Body of pancreas (tissue), 4 donors: ENCODE measurements around the gene CLIC6. TPM values are rescaled to one million over a fixed set of nuclear protein-coding genes. Genes with fewer than 3 reads are reported as not detected.

Experiments used
- ATAC-seq: fragments of 150-250 bp; one replicate; pipeline ENCODE4 v1.9.1; 2016
- DNase-seq, 4 donors: peaks; one replicate each; pipeline ENCODE4 v3.0.0-alpha.2; 2019
- H3K27ac ChIP-seq, 4 donors: fragments of 200-600 bp; sonication (generic); 1 replicate in 3 of 4; 2 replicates in 1 of 4; pipeline versions ENCODE4 v1.5.1 to v1.6.1; 2016 to 2019; ENCODE audit warnings: mild to moderate bottlenecking in 1 of 4, mixed read lengths in 1 of 4, moderate library complexity in 1 of 4
- H3K27me3 ChIP-seq, 2 donors: fragments of 200-600 bp; sonication (generic); one replicate each; pipeline ENCODE4 v1.6.0; 2016; ENCODE audit warnings: mild to moderate bottlenecking in 1 of 2
- H3K36me3 ChIP-seq, 2 donors: fragments of 200-600 bp; sonication (generic); replicated peaks in 1 of 2; 2 replicates each; pipeline ENCODE4 v1.5.1; 2016; ENCODE audit warnings: low read depth in 2 of 2; ENCODE audit not compliant: insufficient read depth in 1 of 2
- H3K4me1 ChIP-seq: fragments of 200-600 bp; sonication (generic); one replicate; pipeline ENCODE4 v1.6.0; 2016
- H3K4me3 ChIP-seq, 2 donors: fragments of 200-600 bp; sonication (generic); 1 replicate in 1 of 2; 2 replicates in 1 of 2; pipeline ENCODE4 v1.5.1; 2016 to 2019
- H3K9me3 ChIP-seq, 3 donors: fragments of 200-600 bp; sonication (generic); 1 replicate in 2 of 3; 2 replicates in 1 of 3; pipeline ENCODE4 v1.5.1; 2016
- CTCF ChIP-seq, 7 experiments: fragments of 450-650 bp in 4 of 7; fragments of 200-600 bp in 3 of 7; sonication (generic) in 3 of 7; IDR thresholded peaks; one replicate each; pipeline ENCODE4 v1.5.1; 2016 to 2019; ENCODE audit warnings: antibody characterized with exemption in 7 of 7
- POLR2A ChIP-seq, 3 donors: fragments of 450-650 bp; IDR thresholded peaks; one replicate each; pipeline ENCODE4 v1.6.1; 2016; ENCODE audit warnings: antibody characterized with exemption in 3 of 3, mild to moderate bottlenecking in 2 of 3
- WGBS, 2 donors: methylation state at CpG; one replicate each; pipeline ENCODE4 v1.1.5; 2017; 5-methylcytosine and 5-hydroxymethylcytosine counted together
- intact Hi-C: fragments of 100-400 bp; cut with DNase I; formaldehyde crosslinking; loops from one replicate; pipeline ENCODE4 v1.15.1; 2023
- total RNA-seq, 2 donors: library from RNA; depleted of rRNA; stranded (reverse); fragments of >200 nt; gene quantifications; one replicate each; pipeline ENCODE4 v1.1.0, GENCODE V29; 2016

The CLIC6 gene
- total RNA-seq, 2 donors from 2014 or later = 0.99 to 1.8 TPM

DNA sequence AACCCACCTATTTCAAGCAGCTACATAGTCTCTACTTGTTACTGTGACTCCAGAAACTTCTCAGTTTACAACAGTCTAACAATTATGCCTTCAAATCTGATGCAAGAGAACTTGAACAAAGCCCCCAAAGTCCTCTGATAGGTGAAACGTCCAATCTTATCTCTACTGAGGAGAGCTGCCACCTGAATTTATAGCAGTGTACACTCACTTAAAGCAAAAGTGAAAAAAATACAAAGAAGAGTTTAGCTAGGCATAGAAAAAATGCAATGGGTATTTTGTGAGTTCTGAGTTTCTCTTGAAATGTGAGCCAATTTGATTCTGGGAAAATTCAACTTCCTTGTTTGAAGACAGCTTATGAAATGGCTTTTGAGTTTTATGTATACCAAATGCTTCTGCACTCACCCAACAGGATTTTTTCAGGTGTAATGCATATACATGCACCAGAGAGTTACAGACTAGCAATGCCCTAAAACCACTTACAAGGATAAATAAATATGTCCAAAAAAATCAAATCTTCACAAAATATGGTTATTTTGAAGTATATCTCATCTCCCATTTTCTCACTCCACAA is 17.8 kb upstream of the CLIC6 start:
- H3K4me1 ChIP-seq = no peaks in the 10 kb centered on the region
- intact Hi-C loops = no loop called here
- no peak for DNase-seq
- no peak overlapping the region for H3K27ac ChIP-seq
- TF ChIP-seq POLR2A (IDR thresholded peaks at IDR 0.05) (no peak), CTCF (IDR thresholded peaks at IDR 0.05) (no peak)
- ATAC-seq = no peak
- H3K9me3 ChIP-seq = no peaks in the 10 kb centered on the region
- WGBS, 2 donors = 0 to 4% methylated on average over 1 of the region's 1 CpG
- H3K36me3 ChIP-seq = no peaks in the 10 kb centered on the region
- no peak overlapping the region for H3K4me3 ChIP-seq
- H3K27me3 ChIP-seq = no peaks in the 10 kb centered on the region

- 64 to 71% methylated on average over 1 of the region's 1 CpG for WGBS, 2 donors
Observed at GRCh38 chr21:34651642-34652041, 17.2 kb upstream of the CLIC6 start.

GRCh38 chr21:34653522-34653921 is 15.3 kb upstream of the CLIC6 start:
- WGBS, 2 donors = 80 to 85% methylated on average over 6 of the region's 6 CpGs
- H3K36me3 ChIP-seq = no peaks in the 10 kb centered on the region

More at GRCh38 chr21:34651642-34652041, 17.2 kb upstream of the CLIC6 start:
- intact Hi-C loops = no loop called here
- Histone ChIP-seq H3K27ac (no peak overlapping the region), H3K4me3 (no peak overlapping the region), H3K4me1 (no peaks in the 10 kb centered on the region), H3K9me3 (no peaks in the 10 kb centered on the region), H3K27me3 (no peaks in the 10 kb centered on the region), H3K36me3 (no peaks in the 10 kb centered on the region)
- no peak for ATAC-seq
- no peak for DNase-seq
- TF ChIP-seq CTCF (IDR thresholded peaks at IDR 0.05) = no peak
- no peak for TF ChIP-seq POLR2A (IDR thresholded peaks at IDR 0.05)

GRCh38 chr21:34661848-34662247 is 6.9 kb upstream of the CLIC6 start:
- intact Hi-C loops = no loop called here

More at GRCh38 chr21:34653522-34653921, 15.3 kb upstream of the CLIC6 start:
- H3K27me3 ChIP-seq = no peaks in the 10 kb centered on the region
- no peaks in the 10 kb centered on the region for H3K9me3 ChIP-seq
- intact Hi-C loops = no loop called here
- TF ChIP-seq POLR2A (IDR thresholded peaks at IDR 0.05) (no peak), CTCF (IDR thresholded peaks at IDR 0.05) (no peak)
- no peak for ATAC-seq
- H3K4me1 ChIP-seq = no peaks in the 10 kb centered on the region
- no peak for DNase-seq
- no peak overlapping the region for H3K27ac ChIP-seq
- H3K4me3 ChIP-seq = no peak overlapping the region

DNA sequence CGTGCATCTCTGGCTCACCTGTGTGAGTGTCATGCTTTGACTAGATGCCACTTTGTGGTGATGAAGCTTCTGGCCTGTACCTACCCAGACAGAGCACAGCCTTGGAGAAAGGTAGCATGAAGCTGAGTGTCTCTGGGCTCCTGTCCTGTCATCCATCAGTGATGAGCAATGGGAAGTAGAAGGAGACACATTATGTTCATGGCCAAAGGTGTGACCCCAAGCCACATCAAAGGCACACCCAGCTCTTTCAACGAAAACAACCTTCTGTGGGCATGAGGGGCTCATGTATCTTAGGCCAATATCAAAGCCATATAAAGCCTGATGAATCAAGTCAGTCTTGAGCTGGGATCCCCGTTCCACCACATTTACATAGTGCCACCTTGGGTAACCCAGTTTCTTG is 1.0 kb upstream of the CLIC6 start:
- Histone ChIP-seq H3K4me3 (no peak overlapping the region), H3K27ac (peak overlapping the region in 3 of 4 donors; percentile 5 to 55 (median 36)), H3K9me3 (no peaks in the 10 kb centered on the region), H3K4me1 (peaks cover 22% of the 10 kb centered on the region), H3K36me3 (no peaks in the 10 kb centered on the region), H3K27me3 (peaks cover 0 to 14% of the 10 kb centered on the region in 2 donors)
- WGBS, 2 donors = 49 to 65% methylated on average over 3 of the region's 3 CpGs
- intact Hi-C loops = no loop called here
- DNase-seq = no peak
- ATAC-seq = no peak
- TF ChIP-seq CTCF (IDR thresholded peaks at IDR 0.05) (no peak), POLR2A (IDR thresholded peaks at IDR 0.05) (no peak)

More at GRCh38 chr21:34661848-34662247, 6.9 kb upstream of the CLIC6 start:
- Histone ChIP-seq H3K27ac (no peak overlapping the region), H3K4me3 (no peak overlapping the region), H3K4me1 (no peaks in the 10 kb centered on the region), H3K36me3 (no peaks in the 10 kb centered on the region), H3K9me3 (peaks cover 0 to 11% (median 0%) of the 10 kb centered on the region in 3 donors), H3K27me3 (no peaks in the 10 kb centered on the region)
- DNase-seq (no peak), ATAC-seq (no peak)
- TF ChIP-seq POLR2A (IDR thresholded peaks at IDR 0.05) = no peak
